Stimulated activated CD4-positive, alpha-beta T cell treated with anti-CD3 and anti-CD28 coated beads, Interleukin-15, amount 100 ng/mL, for 48 hours (primary cell): ENCODE measurements around the gene ARL4D.
"Not testable (repeated sequence)": the region's sequence is repeated elsewhere in the genome, so short reads cannot be mapped to it uniquely, and the experiment has no call there.

Source experiments
- DNase-seq, 2 donors: peaks; one replicate each; pipeline ENCODE4 v3.0.0-alpha.2; 2020; ENCODE audit warnings: low read depth in 2 of 2

Gene ARL4D

DNA sequence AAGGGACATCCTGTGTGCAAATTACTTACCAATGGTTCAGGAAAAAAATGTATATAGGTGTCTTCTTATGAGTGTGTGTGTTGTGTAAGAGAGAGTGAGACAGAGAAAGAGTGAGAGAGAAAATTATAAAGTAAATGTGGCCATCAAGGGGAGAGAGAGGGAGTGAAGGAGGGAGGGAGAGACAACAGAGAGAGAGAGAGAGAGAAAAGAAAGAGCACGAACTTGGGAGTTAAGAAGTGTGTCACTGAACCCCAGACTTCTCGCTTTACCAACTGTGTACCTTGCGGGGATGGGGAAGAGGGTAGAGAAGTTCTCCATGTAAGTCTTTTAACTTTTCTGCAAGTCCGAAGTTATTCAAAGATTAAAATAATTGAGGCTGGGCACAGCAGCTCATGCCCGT lies 28.8 kb upstream of the ARL4D start:
- DNase-seq, result no peak

- DNase-seq, result no peak
These were observed 27.5 kb upstream of the ARL4D start for GRCh38 chr17:43371227-43371821.

- no peak for DNase-seq
These were observed 26.4 kb upstream of the ARL4D start for GRCh38 chr17:43372273-43372911.

GRCh38 chr17:43373356-43373755 lies 25.4 kb upstream of the ARL4D start:
- no peak for DNase-seq

DNA sequence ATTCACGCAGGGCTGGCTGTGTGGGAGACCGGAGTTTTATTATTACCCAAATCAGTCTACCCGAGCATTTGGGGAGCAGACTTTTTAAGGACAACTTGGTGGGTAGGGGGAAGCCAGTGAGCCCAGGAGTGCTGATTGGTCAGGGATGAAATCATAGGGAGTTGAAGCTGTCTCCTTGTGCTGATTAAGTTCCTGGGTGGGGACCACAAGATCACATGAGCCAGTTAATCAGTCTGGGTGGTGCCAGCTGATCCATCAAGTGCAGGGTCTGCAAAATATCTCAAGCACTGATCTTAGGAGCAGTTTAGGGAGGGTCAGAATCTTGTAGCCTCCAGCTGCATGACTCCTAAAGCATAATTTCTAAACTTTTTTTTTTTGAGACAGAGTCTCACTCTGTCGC lies 22.9 kb upstream of the ARL4D start:
- DNase-seq, result not testable (repeated sequence)

DNA sequence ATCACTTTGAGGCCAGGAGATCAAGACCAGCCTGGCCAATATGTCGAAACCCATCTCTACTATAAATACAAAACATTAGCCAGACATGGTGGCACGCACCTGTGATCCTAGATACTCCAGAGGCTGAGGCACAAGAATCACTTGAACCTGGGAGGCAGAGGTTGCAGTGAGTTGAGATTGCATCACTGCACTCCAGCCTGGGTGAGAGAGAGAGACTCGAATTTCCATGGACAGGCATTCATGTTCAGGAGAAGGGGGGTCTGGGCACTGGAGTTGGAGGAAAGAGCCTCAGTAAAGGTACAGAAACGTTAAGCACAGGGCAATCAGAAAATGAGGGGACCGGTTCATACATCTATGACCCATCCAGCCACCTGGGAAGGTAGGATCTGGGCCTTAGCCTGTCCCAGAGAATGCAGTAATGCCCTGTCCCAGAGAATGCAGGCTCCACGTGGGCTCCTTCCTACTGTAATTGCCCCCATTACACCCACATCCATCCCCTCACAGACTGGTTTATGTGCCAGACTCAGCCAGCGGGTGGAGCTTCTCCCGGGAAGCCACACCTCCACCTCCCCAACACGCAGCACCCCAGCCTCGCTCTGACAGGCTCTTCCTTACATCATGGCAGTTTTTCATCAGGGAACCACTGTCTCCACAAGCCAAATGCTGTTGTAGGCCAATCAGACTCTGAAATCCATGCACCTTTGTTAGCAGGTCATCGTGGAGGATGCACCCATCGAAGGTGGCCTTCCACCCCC lies 21.6 kb upstream of the ARL4D start:
- no peak for DNase-seq

- no peak for DNase-seq
These were observed 20.0 kb upstream of the ARL4D start for GRCh38 chr17:43378766-43379165.

DNA sequence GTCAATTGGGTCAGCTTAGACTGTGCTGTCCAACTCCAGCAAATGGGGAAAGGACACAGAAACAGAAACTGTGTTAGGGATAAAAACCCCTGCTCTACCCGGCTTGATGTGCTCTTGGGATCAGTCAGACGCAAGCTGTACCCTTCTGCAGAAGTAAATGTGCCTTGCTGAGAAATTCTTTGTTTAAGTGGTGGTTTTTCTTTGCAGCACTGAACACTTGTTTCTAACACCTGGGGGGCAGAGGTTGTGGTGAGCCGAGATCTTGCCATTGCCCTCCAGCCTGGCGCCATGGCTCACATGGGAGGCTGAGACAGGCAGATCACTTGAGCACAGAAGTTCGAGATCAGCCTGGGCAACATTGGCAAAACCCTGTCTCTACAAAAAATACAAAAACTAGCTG lies 18.5 kb upstream of the ARL4D start:
- DNase-seq, result no peak

DNA sequence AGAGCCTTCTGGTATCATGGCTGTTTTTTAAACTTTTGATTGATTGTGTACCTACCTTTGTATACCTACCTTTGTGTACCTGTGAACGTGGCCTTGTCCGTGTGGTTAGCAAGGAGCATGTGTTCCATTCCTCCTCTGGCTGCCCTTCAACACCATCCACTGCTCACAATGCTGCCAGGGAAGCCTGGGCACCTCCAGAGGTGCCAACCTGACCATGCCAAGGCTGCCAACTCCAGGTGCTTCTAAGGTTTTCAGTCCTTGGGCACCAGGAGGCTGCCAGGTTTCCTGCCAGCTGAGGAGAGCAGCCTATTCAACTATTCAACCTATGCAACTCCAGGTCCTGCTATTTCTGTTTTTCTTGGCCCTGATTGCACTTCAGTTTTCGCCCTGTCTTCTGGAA lies 17.6 kb upstream of the ARL4D start:
- no peak for DNase-seq

DNA sequence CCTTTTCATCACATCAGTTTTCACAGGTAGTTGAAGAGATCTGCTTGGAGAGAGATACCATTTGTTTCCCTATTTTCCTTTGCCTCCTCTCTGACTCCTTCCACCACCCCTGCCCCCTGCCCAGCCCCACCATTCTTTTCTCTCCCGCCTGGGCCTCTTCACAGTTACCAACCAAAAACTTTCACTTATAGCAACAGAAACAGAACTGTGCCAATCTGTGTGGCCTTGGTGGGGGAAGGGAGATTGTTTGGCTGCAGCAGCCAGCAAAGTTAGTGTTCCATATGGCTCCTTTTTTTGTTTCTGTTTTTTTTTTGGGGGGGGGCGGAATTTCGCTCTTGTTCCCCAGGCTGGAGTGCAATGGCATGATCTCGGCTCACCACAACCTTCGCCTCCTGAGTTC lies 17.2 kb upstream of the ARL4D start:
- no peak for DNase-seq

DNA sequence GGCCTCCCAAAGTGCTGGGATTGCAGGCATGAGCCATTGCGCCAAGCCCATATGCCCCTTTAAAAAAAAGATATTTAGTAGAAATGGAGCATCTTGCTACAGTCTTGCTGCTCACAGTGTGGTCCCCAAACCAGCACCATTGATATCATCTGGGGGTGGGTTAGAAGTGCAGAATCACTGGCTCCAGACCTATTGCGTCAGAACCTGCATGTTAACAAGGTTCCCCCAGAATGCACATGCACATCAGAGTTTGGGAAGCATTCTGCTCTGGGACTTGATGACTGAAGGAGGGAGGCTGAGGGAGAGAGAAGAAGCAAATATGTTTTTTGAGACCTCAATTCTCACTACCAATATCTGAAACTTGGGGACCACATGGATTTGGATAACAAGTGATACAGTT lies 16.0 kb upstream of the ARL4D start:
- DNase-seq, result no peak

DNA sequence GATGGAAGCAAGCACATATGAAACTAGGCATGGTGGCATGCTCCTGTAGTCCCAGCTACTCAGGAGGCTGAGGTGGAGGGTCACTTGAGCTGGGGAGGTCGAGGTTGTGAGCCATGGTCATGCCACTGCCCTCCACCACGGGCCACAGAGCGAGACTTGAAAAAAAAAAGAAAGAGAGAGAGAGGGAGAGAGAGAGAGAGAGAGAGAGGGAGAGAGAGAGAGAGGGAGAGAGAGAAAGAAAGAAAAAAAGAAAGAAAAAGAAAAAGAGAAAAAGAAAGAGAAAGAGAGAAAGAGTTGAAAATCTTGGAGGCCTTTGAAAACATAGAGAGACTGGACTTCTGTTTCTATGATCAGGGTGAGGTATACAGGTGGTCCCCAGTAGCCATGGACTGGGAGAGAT lies 15.4 kb upstream of the ARL4D start:
- no peak for DNase-seq

DNA sequence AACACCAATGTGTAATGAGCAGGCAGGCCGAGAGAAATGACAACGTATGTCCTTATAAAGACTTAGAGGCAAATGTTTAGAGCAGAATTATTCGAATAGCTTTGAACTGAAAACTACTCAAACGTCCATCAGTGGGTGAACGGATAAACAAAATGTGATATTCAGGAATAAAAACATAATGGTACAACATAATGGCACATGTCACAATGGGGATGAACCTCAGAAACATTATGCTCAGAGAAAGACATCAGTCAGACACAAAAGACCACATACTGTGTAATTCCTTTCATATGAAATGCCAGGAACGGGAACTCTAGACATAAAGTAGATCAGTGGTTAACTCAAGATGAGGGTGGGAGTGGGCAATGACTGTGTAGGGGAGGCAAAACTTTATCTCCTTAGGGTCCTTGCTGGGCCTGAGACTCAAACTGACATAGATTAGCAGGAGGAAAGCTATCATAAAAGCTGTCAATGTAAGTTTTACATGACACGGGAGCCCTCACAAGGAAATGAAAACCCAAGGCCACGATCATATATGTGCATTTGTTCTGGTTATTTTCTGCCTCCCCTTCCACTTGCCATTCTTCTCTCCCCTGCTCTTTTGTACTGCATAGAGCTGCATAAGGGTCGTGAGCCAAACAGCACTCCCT lies 14.8 kb upstream of the ARL4D start:
- no peak for DNase-seq

- DNase-seq, result no peak
These were observed 14.3 kb upstream of the ARL4D start for GRCh38 chr17:43384476-43384862.

DNA sequence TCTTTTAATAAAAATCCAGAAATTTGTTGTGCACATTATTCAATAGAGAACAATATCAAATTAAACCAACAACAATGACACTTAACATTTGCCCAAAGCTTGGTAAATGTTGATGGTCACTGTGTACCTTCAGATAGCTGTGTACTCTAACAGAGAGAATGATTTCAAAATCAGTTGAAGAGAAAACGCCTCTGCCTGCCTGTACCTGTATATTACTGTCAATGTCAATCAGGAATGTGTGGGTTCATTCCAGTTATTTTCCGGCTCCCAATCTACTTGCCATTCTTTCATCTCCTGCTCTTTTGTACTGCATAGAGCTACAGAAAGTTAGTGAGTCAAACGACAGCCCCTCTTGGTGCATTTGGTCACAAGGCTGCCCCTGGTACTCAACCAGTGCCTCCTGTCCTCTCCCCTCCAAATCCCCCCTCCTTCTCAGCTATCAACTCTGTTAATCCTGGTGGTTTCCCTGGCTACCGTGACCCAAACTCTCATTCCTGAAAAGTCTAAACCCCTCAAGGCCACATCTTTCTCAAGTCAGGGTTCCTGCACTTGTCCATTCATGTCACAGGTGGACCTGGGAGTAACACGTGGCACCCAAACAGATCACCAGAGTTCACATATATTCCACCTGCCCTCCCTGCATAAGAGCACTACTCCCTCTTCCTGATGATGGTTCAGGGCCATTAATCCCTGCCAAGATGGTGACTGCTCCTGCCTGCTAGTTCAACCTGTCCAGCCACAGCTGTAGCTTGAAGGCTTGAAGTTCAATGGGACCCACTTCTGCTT lies 13.6 kb upstream of the ARL4D start:
- no peak for DNase-seq

DNA sequence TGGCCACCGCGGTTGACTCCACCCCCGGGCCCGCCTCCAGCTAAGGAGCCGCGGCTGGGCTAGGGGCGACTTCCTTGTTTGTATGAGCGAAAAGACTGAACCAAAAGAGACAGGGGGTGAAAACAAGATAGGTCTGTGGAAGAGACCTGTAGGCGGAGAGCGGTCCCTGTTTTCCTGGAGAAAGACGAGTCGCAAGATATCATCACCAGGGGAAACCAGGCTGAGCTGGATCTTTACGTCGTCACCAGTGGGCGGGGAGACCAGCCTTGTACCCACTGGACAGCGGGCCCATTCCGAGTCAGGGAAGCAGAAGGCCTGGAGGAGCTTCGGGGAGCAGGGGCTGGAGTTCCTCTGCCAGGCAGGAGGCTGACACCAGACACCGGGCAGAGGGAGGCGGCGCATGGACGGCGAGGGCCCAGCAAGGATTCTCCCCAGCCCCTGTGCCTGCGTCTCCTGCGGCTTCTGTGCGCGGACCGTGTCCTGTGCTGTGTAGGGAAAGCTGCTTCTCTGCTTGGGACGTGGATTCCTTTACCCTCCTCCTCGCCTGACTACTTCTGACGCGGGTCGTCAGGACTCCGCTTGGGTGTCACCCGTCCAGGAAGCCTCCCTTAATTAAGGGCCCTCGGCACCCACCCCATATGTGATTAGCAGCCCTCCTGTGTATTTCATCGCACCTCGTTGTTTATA lies 10.3 kb upstream of the ARL4D start:
- peak; percentile 78 to 87 for DNase-seq

GRCh38 chr17:43389046-43389947 lies 9.5 kb upstream of the ARL4D start:
- DNase-seq, result peak; percentile 74

GRCh38 chr17:43392397-43392796 lies 6.4 kb upstream of the ARL4D start:
- no peak for DNase-seq

DNA sequence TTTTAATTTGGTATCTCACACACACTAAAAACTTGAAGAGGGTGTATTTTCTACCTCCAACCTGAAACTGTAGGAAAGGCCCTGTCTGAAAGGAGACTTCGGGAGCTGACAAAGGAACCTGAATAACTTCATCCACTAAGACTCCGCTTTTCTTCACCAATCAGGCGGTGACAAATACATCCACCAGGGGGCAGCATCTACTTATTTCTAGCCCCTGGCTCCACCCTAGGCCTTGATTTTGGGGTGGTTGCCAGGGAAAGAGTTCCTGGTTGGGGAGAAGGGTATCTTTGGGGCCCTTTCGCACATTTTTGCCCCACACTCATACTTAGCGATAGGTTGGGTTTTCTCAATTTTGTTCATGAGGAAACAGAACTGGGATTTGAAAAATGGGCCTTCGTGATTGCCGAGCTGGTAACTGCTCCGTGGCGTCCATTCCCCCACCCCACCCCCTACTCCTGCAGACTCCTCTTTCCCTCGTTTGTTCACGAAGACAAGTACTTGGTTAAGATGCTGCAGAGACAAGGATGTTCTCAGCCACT lies 4.8 kb upstream of the ARL4D start:
- DNase-seq, result peak; percentile 83 to 87

GRCh38 chr17:43394696-43395095 lies 4.1 kb upstream of the ARL4D start:
- not testable (repeated sequence) for DNase-seq
